Measurements from ENCODE around the gene PLA2R1. TPM values are rescaled to one million over a fixed set of nuclear protein-coding genes. Genes with fewer than 3 reads are reported as not detected.

Gene PLA2R1
- total RNA-seq, 4 donors from 2014 or later: 11.6 to 49.2 (median 30.5) TPM

- TF ChIP-seq CTCF (IDR thresholded peaks at IDR 0.05) (no peak), POLR2A (IDR thresholded peaks at IDR 0.05) (no peak)
- H3K27ac ChIP-seq: no peak overlapping the region
- H3K4me1 ChIP-seq: no peaks in the 10 kb centered on the region
- no peaks in the 10 kb centered on the region for H3K27me3 ChIP-seq
- no peak for DNase-seq
- H3K36me3 ChIP-seq: peaks cover 0 to 25% (median 0%) of the 10 kb centered on the region in 3 donors
- no peaks in the 10 kb centered on the region for H3K9me3 ChIP-seq
- H3K4me3 ChIP-seq: no peak overlapping the region
These were observed 56.9 kb downstream of the PLA2R1 start for GRCh38 chr2:160005476-160005875.

GRCh38 chr2:159998961-159999360 is 63.5 kb downstream of the PLA2R1 start:
- Histone ChIP-seq H3K9me3 (no peaks in the 10 kb centered on the region), H3K27ac (no peak overlapping the region), H3K4me1 (peaks cover 0 to 3% (median 0%) of the 10 kb centered on the region in 4 donors), H3K27me3 (no peaks in the 10 kb centered on the region), H3K36me3 (peaks cover 0 to 5% (median 0%) of the 10 kb centered on the region in 3 donors), H3K4me3 (no peak overlapping the region)
- peak in 2 of 6 experiments; percentile 2 to 29 for TF ChIP-seq CTCF (IDR thresholded peaks at IDR 0.05)
- TF ChIP-seq POLR2A (IDR thresholded peaks at IDR 0.05): no peak
- DNase-seq: no peak

GRCh38 chr2:159998243-159998642 is 64.2 kb downstream of the PLA2R1 start:
- Histone ChIP-seq H3K9me3 (no peaks in the 10 kb centered on the region), H3K36me3 (no peaks in the 10 kb centered on the region), H3K4me3 (no peak overlapping the region), H3K27ac (no peak overlapping the region), H3K27me3 (no peaks in the 10 kb centered on the region), H3K4me1 (peaks cover 0 to 3% (median 0%) of the 10 kb centered on the region in 4 donors)
- TF ChIP-seq POLR2A (IDR thresholded peaks at IDR 0.05) (no peak), CTCF (IDR thresholded peaks at IDR 0.05) (no peak)
- DNase-seq: no peak

- H3K9me3 ChIP-seq: no peaks in the 10 kb centered on the region
- H3K27ac ChIP-seq: no peak overlapping the region
- TF ChIP-seq CTCF (IDR thresholded peaks at IDR 0.05) (no peak), POLR2A (IDR thresholded peaks at IDR 0.05) (no peak)
- peaks cover 0 to 3% (median 0%) of the 10 kb centered on the region in 4 donors for H3K4me1 ChIP-seq
- H3K27me3 ChIP-seq: no peaks in the 10 kb centered on the region
- no peak overlapping the region for H3K4me3 ChIP-seq
- no peak for DNase-seq
- no peaks in the 10 kb centered on the region for H3K36me3 ChIP-seq
These were observed 65.4 kb downstream of the PLA2R1 start for GRCh38 chr2:159996792-159997546.

- H3K4me1 ChIP-seq: peaks cover 0 to 3% (median 0%) of the 10 kb centered on the region in 4 donors
- TF ChIP-seq CTCF (IDR thresholded peaks at IDR 0.05): no peak
- TF ChIP-seq POLR2A (IDR thresholded peaks at IDR 0.05): no peak
- no peaks in the 10 kb centered on the region for H3K27me3 ChIP-seq
- H3K36me3 ChIP-seq: no peaks in the 10 kb centered on the region
- no peak for DNase-seq
- H3K27ac ChIP-seq: no peak overlapping the region
- no peak overlapping the region for H3K4me3 ChIP-seq
- no peaks in the 10 kb centered on the region for H3K9me3 ChIP-seq
These were observed 67.4 kb downstream of the PLA2R1 start for GRCh38 chr2:159995038-159995437.
